WERI-Rb-1 (cell line): ENCODE measurements around the gene TAS2R13.

Experiments
- DNase-seq: peaks from one replicate; pipeline ENCODE4 v3.0.0-alpha.2; 2020
- H3K27ac ChIP-seq: fragments of 250-450 bp; sonication (Bioruptor Pico); 2 replicates; pipeline ENCODE4 v1.5.1; 2020; ENCODE audit warnings: mild to moderate bottlenecking, moderate library complexity
- H3K27me3 ChIP-seq: fragments of 250-450 bp; sonication (Bioruptor Pico); 2 replicates; pipeline ENCODE4 v1.5.1; 2021; ENCODE audit warnings: mild to moderate bottlenecking, low read depth, moderate library complexity; ENCODE audit not compliant: insufficient read depth, severe bottlenecking
- H3K36me3 ChIP-seq: fragments of 250-450 bp; sonication (Bioruptor Pico); 2 replicates; pipeline ENCODE4 v1.5.1; 2020; ENCODE audit warnings: mild to moderate bottlenecking, moderate library complexity
- H3K4me3 ChIP-seq: 2 replicates; pipeline ENCODE4 v1.5.1; 2011; ENCODE audit warnings: low read depth, mild to moderate bottlenecking, control low read depth, low read length
- H3K9me3 ChIP-seq: fragments of 250-450 bp; sonication (Bioruptor Pico); 2 replicates; pipeline ENCODE4 v1.5.1; 2021; ENCODE audit warnings: mild to moderate bottlenecking, moderate library complexity; ENCODE audit not compliant: severe bottlenecking
- TF ChIP-seq, protein P1 (sequence below): IDR thresholded peaks from 2 replicates; pipeline ENCODE4 v1.5.1; 2011; ENCODE audit warnings: low read depth, mild to moderate bottlenecking, control low read depth, inconsistent platforms, low read length

Gene TAS2R13

GRCh38 chr12:10900972-10901371, 8.4 kb downstream of the TAS2R13 start:
- no peak overlapping the region for H3K4me3 ChIP-seq
- peaks cover 6% of the 10 kb centered on the region for H3K9me3 ChIP-seq
- H3K27ac ChIP-seq = no peak overlapping the region
- H3K36me3 ChIP-seq = no peaks in the 10 kb centered on the region
- TF ChIP-seq, protein P1, sequence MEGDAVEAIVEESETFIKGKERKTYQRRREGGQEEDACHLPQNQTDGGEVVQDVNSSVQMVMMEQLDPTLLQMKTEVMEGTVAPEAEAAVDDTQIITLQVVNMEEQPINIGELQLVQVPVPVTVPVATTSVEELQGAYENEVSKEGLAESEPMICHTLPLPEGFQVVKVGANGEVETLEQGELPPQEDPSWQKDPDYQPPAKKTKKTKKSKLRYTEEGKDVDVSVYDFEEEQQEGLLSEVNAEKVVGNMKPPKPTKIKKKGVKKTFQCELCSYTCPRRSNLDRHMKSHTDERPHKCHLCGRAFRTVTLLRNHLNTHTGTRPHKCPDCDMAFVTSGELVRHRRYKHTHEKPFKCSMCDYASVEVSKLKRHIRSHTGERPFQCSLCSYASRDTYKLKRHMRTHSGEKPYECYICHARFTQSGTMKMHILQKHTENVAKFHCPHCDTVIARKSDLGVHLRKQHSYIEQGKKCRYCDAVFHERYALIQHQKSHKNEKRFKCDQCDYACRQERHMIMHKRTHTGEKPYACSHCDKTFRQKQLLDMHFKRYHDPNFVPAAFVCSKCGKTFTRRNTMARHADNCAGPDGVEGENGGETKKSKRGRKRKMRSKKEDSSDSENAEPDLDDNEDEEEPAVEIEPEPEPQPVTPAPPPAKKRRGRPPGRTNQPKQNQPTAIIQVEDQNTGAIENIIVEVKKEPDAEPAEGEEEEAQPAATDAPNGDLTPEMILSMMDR = no peak
- no peaks in the 10 kb centered on the region for H3K27me3 ChIP-seq
- DNase-seq = no peak

- Histone ChIP-seq H3K27me3 (no peaks in the 10 kb centered on the region), H3K9me3 (peaks cover 6% of the 10 kb centered on the region), H3K4me3 (no peak overlapping the region), H3K36me3 (no peaks in the 10 kb centered on the region), H3K27ac (no peak overlapping the region)
- TF ChIP-seq, protein P1 = no peak
- DNase-seq = no peak
Observed at GRCh38 chr12:10900530-10900929, 8.8 kb downstream of the TAS2R13 start.

DNA sequence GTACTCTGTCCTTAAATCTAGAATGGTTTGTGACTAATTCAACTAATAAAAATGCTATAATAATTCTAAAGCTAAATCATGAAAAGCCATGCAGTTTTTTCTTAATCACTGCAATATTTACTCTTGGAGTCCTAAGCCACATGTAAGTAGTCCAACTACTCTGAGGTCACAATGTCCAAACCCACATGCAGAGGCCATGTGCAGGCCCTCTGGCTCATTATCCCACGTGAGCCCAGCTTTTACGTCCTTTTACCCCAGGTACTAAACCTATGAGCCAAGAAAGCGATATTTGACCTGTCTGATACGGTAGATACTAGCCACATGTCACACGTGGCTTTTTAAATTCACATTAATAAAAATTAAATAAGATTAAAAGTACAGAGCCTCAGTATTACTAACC, 12.5 kb downstream of the TAS2R13 start:
- Histone ChIP-seq H3K27ac (no peak overlapping the region), H3K27me3 (no peaks in the 10 kb centered on the region), H3K4me3 (no peak overlapping the region), H3K9me3 (no peaks in the 10 kb centered on the region), H3K36me3 (no peaks in the 10 kb centered on the region)
- TF ChIP-seq, protein P1 = no peak
- no peak for DNase-seq

- Histone ChIP-seq H3K27ac (no peak overlapping the region), H3K4me3 (no peak overlapping the region), H3K27me3 (no peaks in the 10 kb centered on the region), H3K9me3 (no peaks in the 10 kb centered on the region), H3K36me3 (no peaks in the 10 kb centered on the region)
- TF ChIP-seq, protein P1 = no peak
- no peak for DNase-seq
Observed at GRCh38 chr12:10891937-10892336, 17.4 kb downstream of the TAS2R13 start.

- Histone ChIP-seq H3K27me3 (no peaks in the 10 kb centered on the region), H3K4me3 (no peak overlapping the region), H3K36me3 (no peaks in the 10 kb centered on the region), H3K9me3 (no peaks in the 10 kb centered on the region), H3K27ac (no peak overlapping the region)
- DNase-seq = no peak
- TF ChIP-seq, protein P1 = no peak
Observed at GRCh38 chr12:10889226-10889625, 20.1 kb downstream of the TAS2R13 start.

DNA sequence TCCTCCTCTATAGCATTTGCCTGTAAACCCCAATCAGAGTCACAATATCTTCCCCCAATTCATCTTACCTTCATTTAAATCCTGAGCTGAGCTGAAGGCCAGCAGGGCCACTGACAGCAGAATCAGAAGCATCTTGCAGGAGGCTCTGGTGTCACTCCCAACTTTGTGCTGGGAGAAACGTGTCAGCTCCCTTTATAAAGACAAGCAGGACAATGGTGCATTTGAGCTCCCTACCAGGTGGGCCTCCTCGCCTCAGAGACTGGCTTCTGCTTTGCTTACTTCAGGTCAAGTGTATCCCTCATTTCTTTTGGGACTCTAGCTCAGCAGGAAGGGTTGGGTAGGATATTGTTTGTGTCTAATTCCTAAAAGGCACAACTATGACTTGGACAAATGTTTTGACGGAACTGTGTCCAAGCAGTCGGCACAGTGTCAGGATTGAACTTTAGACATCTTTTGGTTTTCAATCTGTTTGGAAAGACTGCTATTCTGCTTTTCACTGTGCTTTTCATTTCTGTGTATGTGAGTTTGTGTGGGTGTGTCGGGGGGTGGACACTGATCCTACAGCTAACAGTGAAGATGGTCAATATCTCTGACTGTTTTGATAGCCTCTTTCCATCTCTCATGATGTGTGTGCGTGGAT, 25.2 kb downstream of the TAS2R13 start, which contains the start of gene PRH1:
Gene PRH1 (minus strand): TSS at position 170 of the 640 bp plus-strand sequence. CDS start 38 bp downstream, at position 132.
- Histone ChIP-seq H3K36me3 (no peaks in the 10 kb centered on the region), H3K9me3 (no peaks in the 10 kb centered on the region), H3K27me3 (no peaks in the 10 kb centered on the region), H3K4me3 (no peak within 1 kb of the TSS), H3K27ac (no peak within 1 kb of the TSS)
- DNase-seq = no peak
- TF ChIP-seq, protein P1 = no peak
